Endothelial cell of umbilical vein (primary cell): ENCODE results near the gene BRAT1. TPM values are rescaled to one million over a fixed set of nuclear protein-coding genes. Genes with fewer than 3 reads are reported as not detected.

Experiments
- BruUV-seq: library from RNA; stranded (reverse); fragments of 400-500 nt; replicated peaks from 2 replicates; lab custom pipeline; 2021; lab: Mats Ljungman, UMichigan
- CTCF ChIA-PET: fragments of 300-600, 350-600 bp; sonication (Branson Sonifier 250); formaldehyde crosslinking; loops from one replicate; lab custom pipeline; 2021; ENCODE audit warnings: antibody characterized with exemption, inconsistent platforms; lab: Charles Lee
- POLR2A ChIA-PET: fragments of 300-600, 350-600 bp; sonication (Branson Sonifier 250); formaldehyde crosslinking; loops from one replicate; lab custom pipeline; 2021; ENCODE audit warnings: antibody characterized with exemption, inconsistent platforms; lab: Charles Lee
- DNase-seq: peaks from one replicate; pipeline ENCODE4 v3.0.0-alpha.2; 2011; ENCODE audit warnings: low read depth, low spot score
- FAIRE-seq: peaks from 2 replicates; lab custom pipeline; 2011; peaks lifted over from hg19 to GRCh38; lab: Jason Lieb, UNC
- H2AFZ ChIP-seq: 2 replicates; pipeline ENCODE4 v1.6.0; 2012; ENCODE audit warnings: low read depth, low read length, control low read depth, inconsistent platforms
- H3K27ac ChIP-seq: 2 replicates; pipeline ENCODE4 v1.5.1; 2011; ENCODE audit warnings: low read depth, mild to moderate bottlenecking, control low read depth, low read length, moderate library complexity; ENCODE audit not compliant: insufficient read depth
- H3K27me3 ChIP-seq, 2 experiments: 2 replicates each; pipeline versions ENCODE4 v1.6.0 to v1.6.1; 2011; ENCODE audit warnings: low read length in 2 of 2, mixed read lengths in 1 of 2; ENCODE audit not compliant: control insufficient read depth in 2 of 2, insufficient read depth in 2 of 2
- H3K36me3 ChIP-seq, 2 experiments: 2 replicates in 1 of 2; 3 replicates in 1 of 2; pipeline ENCODE4 v1.5.1; 2011; ENCODE audit warnings: low read length in 2 of 2, mild to moderate bottlenecking in 1 of 2, moderate library complexity in 1 of 2; ENCODE audit not compliant: control insufficient read depth in 2 of 2, insufficient read depth in 2 of 2; ENCODE audit errors: extremely low read depth in 1 of 2
- H3K4me1 ChIP-seq: 3 replicates; pipeline ENCODE4 v1.5.1; 2011; ENCODE audit warnings: mild to moderate bottlenecking, low read length; ENCODE audit not compliant: control insufficient read depth, insufficient read depth; ENCODE audit errors: extremely low read depth
- H3K4me2 ChIP-seq: 2 replicates; pipeline ENCODE4 v1.6.1; 2011; ENCODE audit warnings: low read length, control low read depth, mixed read lengths; ENCODE audit not compliant: insufficient read depth
- H3K4me3 ChIP-seq, 3 experiments: fragments of 200-600 bp in 1 of 3; sonication (generic), shearing (Covaris generic) in 1 of 3; replicated peaks in 1 of 3; 2 replicates each; pipeline ENCODE4 v1.5.1; 2011 to 2016; ENCODE audit warnings: control low read depth in 3 of 3, low read length in 3 of 3, mild to moderate bottlenecking in 2 of 3, inconsistent platforms in 1 of 3, low read depth in 1 of 3, moderate library complexity in 1 of 3; ENCODE audit not compliant: insufficient read depth in 1 of 3
- H3K79me2 ChIP-seq: 2 replicates; pipeline ENCODE4 v1.6.0; 2012; ENCODE audit warnings: low read length, inconsistent platforms; ENCODE audit not compliant: control insufficient read depth, insufficient read depth
- H3K9ac ChIP-seq: replicated peaks from 2 replicates; pipeline ENCODE3; 2011; ENCODE audit warnings: low read length, control low read depth; ENCODE audit not compliant: insufficient read depth; ENCODE audit errors: extremely low read depth
- H3K9me1 ChIP-seq: replicated peaks from 3 replicates; pipeline ENCODE4 v1.6.0; 2011; ENCODE audit warnings: mild to moderate bottlenecking, low read length; ENCODE audit not compliant: control insufficient read depth, insufficient read depth; ENCODE audit errors: extremely low read depth
- H3K9me3 ChIP-seq: replicated peaks from 2 replicates; pipeline ENCODE4 v1.5.1; 2012; ENCODE audit warnings: low read length, inconsistent platforms; ENCODE audit not compliant: control insufficient read depth, insufficient read depth
- H4K20me1 ChIP-seq: replicated peaks from 2 replicates; pipeline ENCODE3; 2011; ENCODE audit warnings: mild to moderate bottlenecking, low read length; ENCODE audit not compliant: control insufficient read depth, insufficient read depth; ENCODE audit errors: extremely low read depth
- FOS ChIP-seq: IDR thresholded peaks from 2 replicates; pipeline ENCODE4 v1.6.1; 2011; ENCODE audit warnings: mild to moderate bottlenecking, low read length, moderate library complexity, borderline replicate concordance; ENCODE audit not compliant: insufficient read depth
- GATA2 ChIP-seq: IDR thresholded peaks from 2 replicates; pipeline ENCODE4 v1.7.0; 2011; ENCODE audit warnings: low read depth, mild to moderate bottlenecking, moderate library complexity, mixed read lengths, low read length; ENCODE audit not compliant: insufficient read length, insufficient read depth
- JUN ChIP-seq: IDR thresholded peaks from 2 replicates; pipeline ENCODE4 v1.6.1; 2011; ENCODE audit warnings: borderline replicate concordance, low read depth; ENCODE audit not compliant: insufficient read length, insufficient read depth
- MYC ChIP-seq: IDR thresholded peaks from one replicate; pipeline ENCODE4 v1.6.1; 2011; ENCODE audit warnings: mild to moderate bottlenecking, low read depth, low read length
- POLR2AphosphoS5 ChIP-seq: IDR thresholded peaks from 2 replicates; pipeline ENCODE4 v1.6.1; 2012; ENCODE audit warnings: low read depth, mild to moderate bottlenecking, control low read depth, low read length, moderate library complexity; ENCODE audit not compliant: insufficient read depth
- dilution Hi-C: fragments of 300-500 bp; cut with MboI; formaldehyde crosslinking; loops from one replicate; pipeline ENCODE4 v1.15.0; 2019; ENCODE audit warnings: low sequenced_read_pairs; ENCODE audit not compliant: extremely low pct_ligation_motif_present
- intact Hi-C: fragments of 100-400 bp; cut with micrococcal nuclease; formaldehyde crosslinking; loops from one replicate; pipeline ENCODE4 v1.10.0; 2022
- polyA plus RNA-seq, 4 experiments: library from polyadenylated mRNA; depleted of rRNA in 3 of 4; stranded (reverse) in 3 of 4; unstranded in 1 of 4; fragments of >200 nt; gene quantifications; 2 replicates each; pipeline versions ENCODE4 v1.2.1 to v1.2.3, GENCODE V29; 2011 to 2012; ENCODE audit warnings: missing spikeins in 1 of 4
- total RNA-seq: library from RNA; stranded (reverse); gene quantifications from 2 replicates; pipeline ENCODE4 v1.2.3, GENCODE V29; 2021
- TF ChIP-seq, protein P1 (sequence below), 2 donors: IDR thresholded peaks; 1 replicate in 1 of 2; 2 replicates in 1 of 2; pipeline ENCODE4 v1.5.1; 2011; ENCODE audit warnings: low read length in 2 of 2, mild to moderate bottlenecking in 2 of 2, moderate library complexity in 2 of 2, control low read depth in 1 of 2, inconsistent platforms in 1 of 2, low read depth in 1 of 2; ENCODE audit not compliant: insufficient read depth in 1 of 2; ENCODE audit errors: extremely low read depth in 1 of 2

BRAT1 gene
- total and polyA plus RNA-seq, 2 donors (not counting 3 experiments of a cell fraction or from before 2014, with no cell fraction given) = 31.1 to 31.6 TPM

GRCh38 chr7:2521952-2522591 is 33.3 kb downstream of the BRAT1 start:
- no peak for TF ChIP-seq JUN
- peak; percentile 56 for TF ChIP-seq GATA2
- peak; percentile 32 for TF ChIP-seq POLR2AphosphoS5
- TF ChIP-seq, protein P1, sequence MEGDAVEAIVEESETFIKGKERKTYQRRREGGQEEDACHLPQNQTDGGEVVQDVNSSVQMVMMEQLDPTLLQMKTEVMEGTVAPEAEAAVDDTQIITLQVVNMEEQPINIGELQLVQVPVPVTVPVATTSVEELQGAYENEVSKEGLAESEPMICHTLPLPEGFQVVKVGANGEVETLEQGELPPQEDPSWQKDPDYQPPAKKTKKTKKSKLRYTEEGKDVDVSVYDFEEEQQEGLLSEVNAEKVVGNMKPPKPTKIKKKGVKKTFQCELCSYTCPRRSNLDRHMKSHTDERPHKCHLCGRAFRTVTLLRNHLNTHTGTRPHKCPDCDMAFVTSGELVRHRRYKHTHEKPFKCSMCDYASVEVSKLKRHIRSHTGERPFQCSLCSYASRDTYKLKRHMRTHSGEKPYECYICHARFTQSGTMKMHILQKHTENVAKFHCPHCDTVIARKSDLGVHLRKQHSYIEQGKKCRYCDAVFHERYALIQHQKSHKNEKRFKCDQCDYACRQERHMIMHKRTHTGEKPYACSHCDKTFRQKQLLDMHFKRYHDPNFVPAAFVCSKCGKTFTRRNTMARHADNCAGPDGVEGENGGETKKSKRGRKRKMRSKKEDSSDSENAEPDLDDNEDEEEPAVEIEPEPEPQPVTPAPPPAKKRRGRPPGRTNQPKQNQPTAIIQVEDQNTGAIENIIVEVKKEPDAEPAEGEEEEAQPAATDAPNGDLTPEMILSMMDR (IDR thresholded peaks at IDR 0.05; ENCODE audit: extremely low read depth in 1 of 2, insufficient read depth in 1 of 2, low read depth in 1 of 2, low read length in 2 of 2) = no peak
- peak; percentile 22 for TF ChIP-seq FOS
- no peak for TF ChIP-seq MYC
- ChIA-PET CTCF (interaction anchor here (0.6 to 1.4 kb wide), 3 partner anchors 29 to 70 kb away, joined by 3 to 4 read pairs (median 3); no protein-coding TSS in a partner anchor), POLR2A (no interaction called here)
- peak overlapping the region; percentile 38 for H3K9ac ChIP-seq
- BruUV-seq = no TSS peak
- H3K4me2 ChIP-seq = peak overlapping the region; percentile 52
- dilution Hi-C loops = no loop called here
- intact Hi-C loops = loop anchor here (1.0 to 10.0 kb wide), 5 partner anchors 7 to 120 kb away; partner anchors contain the start of genes BRAT1, CHST12 and GRIFIN
- H3K79me2 ChIP-seq = no peaks in the 10 kb centered on the region
- H3K27ac ChIP-seq = peak overlapping the region; percentile 60
- no peaks in the 10 kb centered on the region for H3K9me1 ChIP-seq
- H3K36me3 ChIP-seq = no peaks in the 10 kb centered on the region
- DNase-seq (peak; percentile 48), FAIRE-seq (peak; percentile 92)
- peaks cover 40% of the 10 kb centered on the region for H3K4me1 ChIP-seq
- H3K27me3 ChIP-seq = no peaks in the 10 kb centered on the region
- H3K4me3 ChIP-seq = peak overlapping the region in 2 of 3 experiments; percentile 37 to 43
- H2AFZ ChIP-seq = peak overlapping the region; percentile 46
- no peaks in the 10 kb centered on the region for H4K20me1 ChIP-seq
- no peaks in the 10 kb centered on the region for H3K9me3 ChIP-seq
